ENCODE results near the gene PRDM5. TPM values are rescaled to one million over a fixed set of nuclear protein-coding genes. Genes with fewer than 3 reads are reported as not detected.

PRDM5 gene
- total RNA-seq, 1 experiment from 2014 or later = 5.1 TPM

DNA sequence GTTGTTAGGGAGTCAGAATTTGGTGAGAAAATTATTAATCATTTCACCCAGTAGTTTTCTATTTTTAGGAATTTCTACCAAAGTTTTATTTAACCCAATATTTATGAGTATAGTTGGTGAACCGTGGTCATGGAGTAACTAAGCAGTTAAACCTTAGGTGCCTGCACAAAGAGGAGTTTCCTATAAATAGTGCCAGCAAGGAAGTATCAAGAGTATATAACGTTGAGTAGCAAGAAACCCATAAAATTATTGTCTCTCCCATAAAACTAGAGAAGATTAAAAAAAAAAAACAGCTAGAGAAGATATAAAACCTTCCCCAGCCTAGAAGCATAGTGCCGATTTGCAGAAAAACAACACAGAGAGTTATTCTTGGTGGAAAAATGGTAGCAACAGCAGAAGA lies 158.9 kb downstream of the PRDM5 start:
- 0 out of 2 replicates have a peak, but pooled peaks cover 3% of the 10 kb centered on the region for H4K20me1 ChIP-seq (ENCODE audit: insufficient read depth)
- no TSS peak for BruUV-seq (replicated peaks)
- CTCF ChIA-PET = no interaction called here
- DNase-seq (ENCODE audit: low read depth, low spot score) (no peak), ATAC-seq (no peak)
- H3K4me3 ChIP-seq (replicated peaks in 1 of 2; ENCODE audit: low read depth in 1 of 2, low read length in 2 of 2) = no peak overlapping the region
- H3K9ac ChIP-seq (ENCODE audit: low read length) = no peak overlapping the region
- POLR2A ChIA-PET = no interaction called here
- RAD21 ChIA-PET (ENCODE audit: low non-redundant PET in 1 of 2, low total read pairs in 2 of 2, uncharacterized antibody in 2 of 2, unreplicated experiment in 2 of 2) = no interaction called here
- no peaks in the 10 kb centered on the region for H3K79me2 ChIP-seq (ENCODE audit: insufficient read depth, low read length)
- TF ChIP-seq FOSL1 (IDR thresholded peaks at IDR 0.05; ENCODE audit: low read depth) = no peak
- no peak for TF ChIP-seq ZBTB33 (IDR thresholded peaks at IDR 0.05; ENCODE audit: extremely low read depth, insufficient replicate concordance, low read length)
- TF ChIP-seq POLR2A (IDR thresholded peaks at IDR 0.05; ENCODE audit: borderline replicate concordance, extremely low read depth, insufficient read depth, insufficient read length) = no peak
- no peak for TF ChIP-seq REST (IDR thresholded peaks at IDR 0.05; ENCODE audit: low read depth)
- no peaks in the 10 kb centered on the region for H3K36me3 ChIP-seq (ENCODE audit: control insufficient read depth in 1 of 2, insufficient read depth in 2 of 2, low read length in 2 of 2)
- no peaks in the 10 kb centered on the region for H3K9me3 ChIP-seq (ENCODE audit: control insufficient read depth in 1 of 2, insufficient read depth in 1 of 2, low read depth in 1 of 2, low read length in 2 of 2)
- no peak overlapping the region for H3K4me2 ChIP-seq (ENCODE audit: low read length)
- intact Hi-C loops (cut with micrococcal nuclease) = no loop called here
- H3K9me2 ChIP-seq (ENCODE audit: insufficient read depth) = no peaks in the 10 kb centered on the region
- no peaks in the 10 kb centered on the region for H3K4me1 ChIP-seq (ENCODE audit: control insufficient read depth in 1 of 2, insufficient read depth in 2 of 2, low read length in 2 of 2)
- no peak overlapping the region for H2AFZ ChIP-seq (ENCODE audit: low read depth, low read length, poor library complexity, severe bottlenecking)
- no peaks in the 10 kb centered on the region for H3K27me3 ChIP-seq (ENCODE audit: insufficient read depth, low read length)
- H3K27ac ChIP-seq (ENCODE audit: low read depth, low read length) = no peak overlapping the region
